OCI-LY1 (cell line): Measurements from ENCODE around the gene CACNG4.

Experiments used
- CTCF ChIP-seq: fragments of 200-600 bp; sonication (generic), shearing (Covaris generic); IDR thresholded peaks from 2 replicates; pipeline ENCODE4 v1.5.1; 2017; ENCODE audit warnings: mild to moderate bottlenecking, antibody characterized with exemption, low read length, moderate library complexity, mixed read lengths
- EZH2 ChIP-seq: fragments of 200-600 bp; sonication (generic), shearing (Covaris generic); IDR thresholded peaks from 2 replicates; pipeline ENCODE4 v1.8.0; 2017; ENCODE audit warnings: borderline replicate concordance, mixed run types, mild to moderate bottlenecking, antibody characterized with exemption, low read length, moderate library complexity, mixed read lengths

GRCh38 chr17:66948061-66948750 lies 16.3 kb upstream of the CACNG4 start:
- TF ChIP-seq CTCF (no peak), EZH2 (no peak)
